ENCODE results near the gene UBXN1.

UBXN1 gene, protein sequence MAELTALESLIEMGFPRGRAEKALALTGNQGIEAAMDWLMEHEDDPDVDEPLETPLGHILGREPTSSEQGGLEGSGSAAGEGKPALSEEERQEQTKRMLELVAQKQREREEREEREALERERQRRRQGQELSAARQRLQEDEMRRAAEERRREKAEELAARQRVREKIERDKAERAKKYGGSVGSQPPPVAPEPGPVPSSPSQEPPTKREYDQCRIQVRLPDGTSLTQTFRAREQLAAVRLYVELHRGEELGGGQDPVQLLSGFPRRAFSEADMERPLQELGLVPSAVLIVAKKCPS

GRCh38 chr11:62678770-62679696 lies at the start of gene UBXN1:
TSS of gene UBXN1 (minus strand) at chr11:62679073. CDS start at chr11:62678923, 150 bp downstream.
- FAIRE-seq: no peak

DNA sequence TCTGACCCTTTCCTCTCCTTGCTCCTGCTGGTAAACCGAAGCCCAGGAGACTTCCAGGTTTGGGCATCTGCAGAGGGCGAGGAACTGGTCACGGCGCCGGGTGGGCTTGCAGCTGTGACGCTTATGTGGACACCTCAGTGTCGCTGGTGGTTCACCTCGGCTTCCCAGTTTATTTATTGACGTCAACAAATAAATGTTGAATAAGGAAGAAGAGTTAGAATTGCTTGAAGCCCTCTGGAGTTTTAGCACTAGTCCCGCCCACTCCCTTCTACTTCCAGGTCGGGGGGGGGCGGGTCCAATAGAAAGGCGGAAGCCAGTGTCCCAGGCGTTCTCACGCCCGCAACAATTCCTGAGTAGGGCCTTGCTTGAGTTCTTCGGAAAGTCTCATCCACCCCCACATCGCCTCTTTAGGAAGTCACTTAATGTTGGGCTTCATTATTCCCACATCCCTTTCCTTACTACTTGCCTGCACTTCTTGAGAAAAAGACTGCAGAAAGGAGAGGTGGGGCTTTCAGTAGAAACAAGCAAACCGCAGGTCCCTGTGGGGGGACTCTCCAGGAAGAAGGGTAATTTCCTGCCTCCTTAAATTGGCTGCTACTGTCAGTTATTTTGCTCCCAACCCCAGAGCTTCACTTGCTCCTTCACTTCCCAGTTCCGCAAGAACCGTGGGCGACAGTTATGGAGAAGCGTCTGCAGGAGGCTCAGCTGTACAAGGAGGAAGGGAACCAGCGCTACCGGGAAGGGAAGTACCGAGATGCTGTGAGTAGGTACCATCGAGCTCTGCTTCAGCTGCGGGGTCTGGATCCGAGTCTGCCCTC lies 49.5 kb upstream of the UBXN1 start, which contains the start of gene TTC9C:
TSS of gene TTC9C (plus strand) at position 316 of the 818 bp plus-strand sequence. CDS start at position 679, 363 bp downstream.
- no peak for FAIRE-seq

DNA sequence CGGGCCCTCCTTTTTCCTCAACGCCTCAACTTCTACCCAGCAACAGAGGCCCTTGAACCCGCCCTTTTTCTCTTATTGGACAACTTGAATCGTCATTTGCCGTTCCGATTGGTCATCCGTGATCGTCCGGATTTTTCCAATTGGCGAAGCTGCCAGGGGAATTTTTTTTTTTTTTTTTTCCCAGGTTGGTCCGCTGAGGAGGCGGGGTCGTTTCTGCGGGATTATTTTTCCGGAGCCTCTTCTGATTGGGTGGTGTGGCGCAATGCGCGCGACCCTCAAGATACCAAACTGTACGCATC lies 48.9 kb upstream of the UBXN1 start:
- FAIRE-seq: no peak

- FAIRE-seq: no peak
Measured at GRCh38 chr11:62727165-62727871, 48.4 kb upstream of the UBXN1 start, which contains the start of gene HNRNPUL2. TSS of gene HNRNPUL2 (minus strand) at chr11:62727457. CDS start at chr11:62727156, 301 bp downstream.

DNA sequence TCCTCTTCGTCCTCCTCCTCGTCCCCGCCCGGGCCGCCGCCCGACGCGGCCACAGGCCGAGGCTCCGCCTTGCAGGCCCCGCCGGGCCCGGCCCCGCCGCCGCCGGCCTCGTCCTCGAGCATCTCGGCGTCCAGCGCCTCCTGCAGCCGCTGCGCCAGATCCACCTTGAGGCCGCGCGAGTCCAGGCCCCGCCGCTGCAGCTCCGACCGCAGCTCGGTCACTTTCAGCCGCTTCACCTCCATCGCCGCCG lies 48.0 kb upstream of the UBXN1 start:
- no peak for FAIRE-seq

DNA sequence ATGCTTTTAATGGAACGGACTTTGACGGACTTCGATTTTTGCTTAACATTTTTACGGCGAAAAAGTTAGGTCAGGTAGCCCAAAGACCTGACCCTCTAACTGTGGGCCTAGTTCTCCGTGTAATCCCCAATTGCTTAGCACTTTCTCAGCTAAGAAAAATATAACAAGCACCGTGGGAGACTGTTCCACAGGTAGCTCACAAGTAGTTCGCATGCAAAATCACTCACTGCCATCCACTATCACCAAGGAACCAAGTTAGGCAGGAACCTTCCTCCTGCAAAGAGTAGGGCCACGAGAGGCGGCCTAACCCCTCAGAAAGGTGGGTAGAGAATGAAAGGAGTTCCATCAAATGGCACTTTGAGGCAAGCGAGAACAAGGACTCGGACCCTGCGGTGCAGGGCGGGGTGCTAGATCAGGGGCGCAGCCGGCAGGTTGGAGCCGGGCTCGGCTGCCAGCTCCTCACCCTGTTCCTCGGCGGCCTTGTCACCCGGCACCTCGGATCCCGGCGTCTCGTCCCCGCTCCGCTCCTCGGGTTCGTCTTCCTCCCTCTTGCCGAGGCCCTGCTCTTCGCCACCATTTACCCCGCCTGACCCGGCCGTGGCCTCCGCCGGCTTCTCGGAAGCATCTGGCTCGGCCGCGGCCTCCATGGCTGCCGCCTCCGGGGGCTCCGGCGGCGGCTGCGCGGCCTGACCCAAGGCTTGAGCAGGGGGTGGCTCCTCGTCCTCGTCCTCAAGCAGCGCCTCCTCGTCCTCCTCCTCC lies 47.5 kb upstream of the UBXN1 start:
- no peak for FAIRE-seq

DNA sequence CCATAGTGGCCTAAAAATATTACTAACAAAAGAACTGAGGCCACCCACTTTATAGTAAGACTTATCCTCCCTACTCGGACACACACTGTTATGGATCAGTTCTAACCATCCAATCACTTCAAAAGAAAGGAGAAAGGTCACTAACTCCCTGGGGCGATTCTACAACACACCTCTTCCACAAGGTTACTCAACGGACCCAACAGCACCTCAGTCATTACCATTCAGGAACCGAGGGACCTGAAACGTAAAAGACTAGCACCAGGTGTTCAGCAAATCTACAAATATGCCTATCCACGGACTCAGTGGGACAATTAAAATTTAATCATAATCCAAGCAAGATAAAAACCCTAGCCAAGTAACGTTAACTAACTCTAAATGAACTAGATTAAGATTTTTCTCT lies 46.8 kb upstream of the UBXN1 start:
- no peak for FAIRE-seq

DNA sequence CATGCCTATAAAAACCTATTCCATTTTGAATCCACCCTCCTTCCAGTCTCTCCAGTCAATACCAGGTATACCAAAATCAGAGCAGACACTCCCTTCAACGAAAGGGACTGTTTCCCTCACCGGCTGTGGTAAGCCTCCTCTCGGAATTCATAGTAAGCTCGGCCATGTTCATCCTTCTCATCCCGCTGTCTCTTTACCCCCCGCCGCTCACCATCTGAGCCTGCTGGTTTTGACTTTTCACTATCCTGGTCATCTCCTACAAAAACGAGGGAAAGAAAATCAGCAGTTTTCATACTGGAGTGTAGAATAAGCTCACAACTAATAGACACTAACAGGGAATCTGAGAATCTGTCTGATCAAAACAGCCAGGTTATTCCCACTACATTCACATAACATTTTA lies 45.3 kb upstream of the UBXN1 start:
- no peak for FAIRE-seq

GRCh38 chr11:62721994-62722393 lies 43.1 kb upstream of the UBXN1 start:
- FAIRE-seq: no peak

DNA sequence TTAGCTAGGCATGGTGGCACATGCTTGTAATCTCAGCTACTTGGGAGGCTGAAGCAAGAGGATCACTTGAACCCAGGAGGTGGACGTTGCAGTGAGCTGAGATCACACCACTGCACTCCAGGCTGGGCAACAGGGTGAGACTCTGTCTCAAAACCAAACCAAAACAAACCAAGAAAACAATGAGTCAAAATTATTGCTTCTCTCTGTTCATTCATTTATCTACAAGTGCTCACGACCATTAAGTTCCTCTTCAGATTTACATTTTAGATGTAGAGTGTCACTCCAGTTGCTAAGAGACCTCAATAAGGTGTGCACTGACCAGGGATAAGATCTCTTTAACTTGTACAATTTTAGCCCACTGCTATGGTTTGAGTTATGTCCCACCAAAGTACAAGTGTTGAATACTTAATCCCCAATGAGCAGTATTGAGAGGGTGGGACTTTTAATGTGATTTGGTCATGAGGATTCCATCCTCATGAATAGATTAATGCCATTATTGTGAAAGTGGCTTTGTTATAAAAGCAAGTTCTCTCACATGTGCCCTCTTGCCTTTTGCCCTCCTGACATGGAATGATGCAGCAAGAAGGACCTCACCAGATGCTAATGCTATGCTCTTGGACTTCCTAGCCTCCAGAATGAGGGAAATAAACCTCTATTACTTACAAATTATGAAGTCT lies 40.6 kb upstream of the UBXN1 start:
- FAIRE-seq: no peak

DNA sequence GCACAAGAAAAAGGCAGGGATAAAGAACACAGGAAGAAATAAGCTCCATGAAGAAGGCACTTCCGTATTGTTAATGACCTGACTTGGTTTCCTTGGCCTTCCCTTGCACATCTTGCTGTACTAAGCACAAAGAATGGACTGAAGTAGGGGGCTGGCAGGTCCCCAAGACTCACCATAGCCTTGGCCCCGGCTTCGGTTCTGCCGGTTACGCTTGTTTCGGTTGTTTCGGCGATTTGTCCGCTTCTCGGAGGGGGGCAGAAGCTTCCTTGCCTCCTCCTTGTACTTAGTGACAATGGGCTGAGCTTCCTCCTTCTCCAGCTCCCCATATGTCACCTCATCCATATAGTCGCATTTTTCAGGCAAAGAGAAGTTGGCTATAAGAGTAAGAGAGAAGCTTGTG lies 37.9 kb upstream of the UBXN1 start:
- FAIRE-seq: no peak

GRCh38 chr11:62716206-62716605 lies 37.3 kb upstream of the UBXN1 start:
- no peak for FAIRE-seq

GRCh38 chr11:62715150-62716130 lies 36.6 kb upstream of the UBXN1 start:
- FAIRE-seq: no peak

GRCh38 chr11:62713343-62713742 lies 34.5 kb upstream of the UBXN1 start:
- FAIRE-seq: no peak

DNA sequence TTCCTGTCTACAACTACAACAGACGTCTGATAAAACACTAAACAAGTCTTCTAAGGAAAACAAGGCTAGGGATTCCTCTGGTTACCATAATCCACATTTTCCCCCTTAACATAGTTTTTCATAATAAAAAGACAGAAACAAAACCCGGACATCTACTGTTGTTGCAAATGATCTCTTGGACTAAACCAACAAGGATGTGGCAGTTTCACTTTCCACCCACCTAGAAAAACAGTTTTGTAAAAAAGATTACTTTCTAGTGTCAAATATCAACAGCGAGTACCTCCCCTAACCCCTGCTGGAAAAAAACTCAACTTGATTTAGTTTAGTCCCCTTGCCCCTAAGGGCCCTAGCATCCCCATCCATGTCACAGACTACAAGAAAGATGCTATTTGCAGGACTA lies 34.0 kb upstream of the UBXN1 start:
- FAIRE-seq: no peak

GRCh38 chr11:62712276-62712812 lies 33.5 kb upstream of the UBXN1 start:
- FAIRE-seq: no peak

DNA sequence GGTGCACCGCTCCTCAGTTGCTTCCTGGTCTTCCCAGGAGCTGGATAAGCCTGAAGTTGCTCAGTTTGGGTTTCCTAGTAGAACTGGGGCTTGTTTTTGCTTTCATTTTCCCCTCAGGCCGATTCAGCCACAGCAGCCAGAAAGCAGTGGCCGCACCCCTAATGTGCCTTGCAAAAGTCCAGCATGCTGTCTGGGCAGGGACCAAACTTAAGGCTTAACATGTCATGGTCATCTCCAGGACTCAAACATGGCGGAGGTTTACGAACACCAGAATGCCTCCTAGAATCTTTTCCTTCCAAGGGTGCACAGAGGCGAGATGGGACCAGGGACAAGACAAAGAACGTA lies 31.1 kb upstream of the UBXN1 start:
- no peak for FAIRE-seq

DNA sequence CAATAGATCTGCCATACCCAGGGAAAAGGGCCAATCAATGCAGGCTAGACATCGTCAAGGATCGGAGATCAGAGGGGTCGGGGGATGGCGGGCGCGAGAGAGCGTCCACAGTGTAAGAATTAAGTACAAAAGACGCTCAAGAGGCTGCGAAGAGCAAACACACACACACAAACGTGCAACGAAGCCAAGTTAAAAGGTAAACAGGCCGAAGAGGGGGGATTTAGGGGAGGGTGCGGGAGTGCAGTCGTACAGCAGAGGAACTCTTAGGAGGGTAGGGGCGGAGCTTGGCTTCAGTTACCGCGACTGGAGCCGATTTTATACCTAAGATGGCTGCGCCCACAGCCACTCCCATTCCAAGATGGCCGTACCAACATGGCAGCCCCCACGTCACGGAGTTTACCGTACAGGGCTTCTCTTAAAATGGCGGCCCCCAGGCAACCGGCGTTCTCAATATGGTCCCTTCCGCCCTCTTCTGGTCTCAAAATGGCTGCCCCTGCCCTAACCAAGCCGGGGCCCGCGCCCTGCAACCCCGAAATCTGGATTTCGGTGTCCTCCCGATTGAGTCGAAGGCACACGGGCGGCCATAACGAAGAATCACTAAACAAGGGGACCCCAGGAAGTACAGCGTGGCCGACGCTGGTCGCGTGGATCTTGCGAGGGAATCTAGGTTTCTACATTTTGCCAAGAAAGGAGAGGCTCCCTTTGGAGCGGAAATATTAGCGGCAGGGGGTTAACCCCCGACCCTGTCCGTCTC lies 30.6 kb upstream of the UBXN1 start:
- FAIRE-seq: no peak

- no peak for FAIRE-seq
Measured at GRCh38 chr11:62708793-62709192, 29.9 kb upstream of the UBXN1 start.

All from colon (tissue), 2 donors.